HPDE6-E6E7 (cell line): ENCODE measurements around the gene ZFYVE27.

ENCODE experiments used
- DNase-seq: peaks from one replicate; pipeline ENCODE4 v3.0.0; 2011; ENCODE audit warnings: missing footprints; ENCODE audit errors: extremely low spot score

Gene ZFYVE27

DNA sequence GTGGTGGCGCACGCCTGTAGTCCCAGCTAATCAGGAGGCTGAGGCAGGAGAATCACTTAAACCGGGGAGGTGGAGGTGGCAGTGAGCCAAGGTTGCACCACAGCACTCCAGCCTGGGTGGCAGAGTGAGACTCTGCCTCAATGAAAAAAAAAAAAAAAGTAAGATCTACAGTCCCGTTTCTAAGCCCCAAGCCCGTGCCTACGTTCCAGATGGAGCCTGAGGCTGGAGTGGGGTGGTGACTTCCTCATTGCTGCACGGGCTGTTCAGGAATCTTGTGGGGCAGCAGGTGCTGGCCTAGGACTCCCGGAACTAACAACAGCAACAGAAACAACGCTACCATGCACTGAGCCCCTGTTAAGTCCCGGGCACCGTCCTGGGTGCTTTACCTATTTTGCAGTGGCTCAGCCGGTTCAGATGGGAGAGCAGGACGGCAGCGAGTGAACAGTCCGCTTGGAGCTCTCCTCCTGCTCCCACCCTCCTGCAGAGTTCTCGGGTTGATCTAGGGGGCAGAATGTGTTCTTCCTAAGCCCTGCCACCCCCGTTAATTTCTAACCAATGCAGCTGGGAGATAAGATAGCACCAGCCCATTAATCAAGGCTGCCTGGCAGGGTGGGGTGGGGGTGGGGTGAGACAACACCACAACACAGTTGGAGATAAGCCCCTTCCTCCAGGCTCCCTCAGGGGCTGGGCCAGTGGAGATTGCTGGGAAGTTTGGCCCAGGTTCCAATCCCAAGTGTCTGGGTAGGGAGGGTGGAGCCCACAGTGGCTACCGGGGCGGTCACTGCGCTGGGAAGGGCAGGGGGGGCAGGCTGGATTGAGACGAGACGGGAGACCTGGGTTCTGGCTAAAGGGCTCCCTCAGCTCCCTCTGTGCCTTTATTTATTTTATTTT lies 51.9 kb downstream of the ZFYVE27 start:
- DNase-seq: no peak

DNA sequence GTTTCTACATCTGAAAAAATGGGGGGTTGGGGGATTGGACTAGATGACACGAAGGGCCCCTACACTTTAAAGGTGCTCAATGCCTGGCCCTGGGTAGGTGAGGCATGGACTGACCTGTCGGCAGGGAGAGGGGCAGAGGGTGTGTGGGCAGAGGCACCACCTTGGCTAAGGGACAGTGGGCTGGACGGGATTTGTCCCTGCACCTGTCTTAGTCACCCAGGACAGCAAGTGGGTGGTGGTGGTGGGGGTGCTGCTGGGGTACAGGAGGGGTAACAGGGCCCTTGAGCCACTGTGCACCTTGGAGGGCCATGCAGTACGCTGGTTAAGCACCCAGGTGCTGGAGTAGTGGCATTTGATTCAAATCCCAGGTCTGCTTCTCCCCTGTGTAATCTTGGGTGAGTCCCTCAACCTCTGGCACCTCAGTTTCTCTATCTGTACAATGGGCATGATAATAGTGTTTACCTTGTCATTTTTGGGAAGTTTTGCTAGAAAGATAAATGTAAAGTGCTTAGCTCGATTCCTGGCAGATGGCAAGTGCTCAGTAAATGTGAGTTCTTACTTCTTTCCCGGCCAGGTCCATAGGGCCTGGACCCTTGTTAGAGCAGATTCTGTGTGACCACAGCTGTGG lies 53.0 kb downstream of the ZFYVE27 start:
- no peak for DNase-seq

DNA sequence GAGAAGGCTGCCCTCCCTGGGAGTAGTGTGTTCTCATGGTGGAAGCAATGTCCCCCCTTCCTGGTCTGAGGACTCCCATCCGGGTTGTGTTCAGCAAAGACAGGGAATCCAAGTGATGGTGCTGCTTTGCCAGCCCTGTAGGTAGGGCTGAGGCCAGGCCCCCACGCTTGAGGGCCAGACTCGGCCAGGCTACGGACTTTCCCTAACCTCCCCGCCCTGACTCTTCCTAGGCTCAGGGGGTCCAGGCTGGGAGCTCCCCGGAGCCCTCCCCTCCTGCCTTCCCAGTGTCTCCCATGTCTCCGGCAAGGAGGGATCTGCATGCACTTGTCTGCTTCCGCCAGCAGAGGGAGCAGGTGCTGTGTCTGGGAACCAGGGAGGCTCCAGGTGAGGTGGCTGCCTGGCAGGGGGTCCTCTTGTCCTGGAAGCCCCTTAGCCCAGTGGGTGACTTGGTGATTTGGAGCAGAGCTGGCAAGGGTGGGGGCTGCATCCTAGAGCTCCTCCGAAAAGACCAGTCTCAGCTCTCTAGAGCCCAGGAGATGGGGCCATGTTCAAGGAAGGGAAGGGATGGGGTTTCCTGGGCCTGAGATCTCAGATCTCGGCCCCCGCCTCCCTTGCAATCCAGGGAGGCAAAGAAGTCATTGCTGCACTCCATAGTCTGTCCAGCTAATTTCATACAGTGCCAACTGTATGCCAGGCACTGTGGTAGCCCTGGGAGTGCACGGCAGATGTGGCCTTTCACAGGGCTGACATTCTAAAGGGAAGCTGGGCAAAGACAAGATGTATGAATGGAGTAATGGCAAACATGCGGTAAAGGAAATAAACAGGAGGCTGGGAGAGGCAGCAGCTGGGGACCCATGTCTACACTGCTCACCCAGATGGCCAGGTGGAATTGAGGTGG lies 55.1 kb downstream of the ZFYVE27 start:
- peak; percentile 66 for DNase-seq

DNA sequence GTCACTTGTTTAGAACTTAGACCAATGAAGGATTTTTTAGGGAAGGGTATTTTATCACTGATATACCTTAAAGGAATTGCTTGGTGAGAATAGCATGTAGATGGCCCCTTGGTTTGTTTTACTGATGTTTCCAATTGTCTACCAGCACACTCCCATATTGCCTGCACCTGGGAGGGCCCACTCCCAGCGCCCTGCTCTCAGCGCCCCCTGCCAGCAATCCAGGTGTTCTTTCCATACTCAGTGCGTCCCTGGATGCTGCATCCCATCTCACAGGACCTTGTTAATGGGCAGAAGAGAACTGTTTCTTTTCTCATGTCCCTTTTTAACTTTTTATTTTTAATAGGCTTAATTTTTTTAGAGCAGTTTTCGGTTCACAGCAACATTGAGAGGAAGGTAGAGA lies 59.0 kb downstream of the ZFYVE27 start:
- DNase-seq: no peak

DNA sequence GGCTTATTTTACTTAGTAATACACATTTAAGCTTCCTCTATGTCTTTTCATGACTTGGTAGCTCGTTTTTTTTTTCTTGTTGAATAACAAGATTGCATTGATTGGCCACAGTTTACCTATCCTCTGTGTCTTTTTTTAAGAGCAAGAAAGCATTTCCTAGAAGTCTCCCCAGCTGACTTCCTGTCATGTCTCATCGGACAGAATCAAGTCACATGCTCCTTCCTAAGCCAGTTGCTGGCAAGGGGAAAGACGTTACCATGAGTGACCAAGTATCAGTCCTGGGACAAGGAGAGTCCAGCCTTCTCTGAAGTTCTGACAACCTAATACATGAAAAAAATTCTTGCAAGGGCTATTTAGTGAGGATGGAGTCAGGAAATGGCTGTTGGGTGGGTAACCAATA lies 59.7 kb downstream of the ZFYVE27 start:
- no peak for DNase-seq

DNA sequence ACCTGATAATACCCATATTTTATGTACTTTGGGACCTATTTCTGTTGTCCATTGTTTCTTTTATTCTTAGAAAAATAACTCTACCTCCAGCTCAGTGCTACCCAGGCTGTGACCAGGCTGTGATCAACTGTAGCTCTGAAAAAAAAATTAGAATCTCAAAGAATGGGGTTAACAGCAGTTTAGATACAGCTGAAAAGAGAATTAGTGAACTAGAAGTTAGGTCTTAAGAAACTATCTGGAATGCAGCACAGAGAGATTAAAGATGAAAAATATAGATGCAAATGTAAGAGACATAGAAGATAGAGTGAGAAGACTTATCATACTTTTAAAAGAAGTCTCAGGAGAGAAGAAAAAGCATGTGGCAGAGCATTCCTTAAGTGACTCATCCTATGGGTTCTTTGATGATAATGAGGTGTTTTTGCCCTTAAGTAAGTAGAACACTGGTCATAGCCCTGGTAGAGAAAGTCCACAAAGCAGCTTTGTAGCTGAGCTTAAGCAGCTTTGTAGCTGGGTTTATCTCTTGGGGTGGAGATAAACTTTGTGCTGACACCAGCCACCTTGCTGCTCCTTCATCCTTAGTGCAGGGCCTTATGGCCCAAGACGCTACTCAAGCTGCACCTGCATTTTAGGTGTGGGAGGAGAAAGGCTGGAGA lies 62.2 kb downstream of the ZFYVE27 start:
- no peak for DNase-seq

DNA sequence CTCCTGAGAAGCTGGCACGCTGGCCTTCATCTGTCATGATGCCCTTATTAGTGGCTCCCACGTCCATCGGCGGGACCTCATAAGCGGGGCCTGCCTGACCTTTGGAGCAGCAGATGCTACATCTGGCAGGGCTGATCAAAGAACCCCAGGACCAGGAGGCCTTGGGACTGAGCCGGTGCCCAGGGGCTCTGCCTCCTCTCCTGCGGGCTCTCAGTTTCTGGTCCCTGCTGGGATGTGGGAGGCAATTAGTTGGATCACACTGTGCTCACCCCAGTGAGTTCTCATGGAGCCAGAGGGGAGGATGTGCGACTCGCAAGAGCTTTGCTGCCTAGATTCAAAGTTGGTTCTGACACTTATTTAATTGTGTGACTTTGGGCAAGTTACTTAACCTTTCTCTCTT lies 63.5 kb downstream of the ZFYVE27 start:
- no peak for DNase-seq

DNA sequence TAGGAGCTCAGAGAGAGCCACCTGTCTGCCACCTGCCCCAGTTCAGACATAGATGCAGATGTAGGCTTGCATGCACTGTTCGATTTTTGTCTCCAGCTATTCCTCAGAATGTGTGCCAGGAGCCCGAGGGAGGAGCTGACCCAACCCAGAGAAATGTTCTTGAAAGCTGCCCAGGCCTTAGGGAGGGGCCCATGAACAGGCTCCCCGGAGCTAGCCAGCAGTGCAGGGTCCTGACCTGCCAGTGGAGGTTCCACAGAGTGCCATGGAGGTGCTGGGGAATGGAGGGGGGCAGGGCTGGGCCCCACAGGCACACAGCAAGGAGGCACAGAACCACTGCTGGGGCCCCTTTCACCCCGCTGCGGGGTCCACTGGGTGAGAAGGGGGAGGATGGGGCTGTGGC lies 64.5 kb downstream of the ZFYVE27 start:
- DNase-seq: no peak

DNA sequence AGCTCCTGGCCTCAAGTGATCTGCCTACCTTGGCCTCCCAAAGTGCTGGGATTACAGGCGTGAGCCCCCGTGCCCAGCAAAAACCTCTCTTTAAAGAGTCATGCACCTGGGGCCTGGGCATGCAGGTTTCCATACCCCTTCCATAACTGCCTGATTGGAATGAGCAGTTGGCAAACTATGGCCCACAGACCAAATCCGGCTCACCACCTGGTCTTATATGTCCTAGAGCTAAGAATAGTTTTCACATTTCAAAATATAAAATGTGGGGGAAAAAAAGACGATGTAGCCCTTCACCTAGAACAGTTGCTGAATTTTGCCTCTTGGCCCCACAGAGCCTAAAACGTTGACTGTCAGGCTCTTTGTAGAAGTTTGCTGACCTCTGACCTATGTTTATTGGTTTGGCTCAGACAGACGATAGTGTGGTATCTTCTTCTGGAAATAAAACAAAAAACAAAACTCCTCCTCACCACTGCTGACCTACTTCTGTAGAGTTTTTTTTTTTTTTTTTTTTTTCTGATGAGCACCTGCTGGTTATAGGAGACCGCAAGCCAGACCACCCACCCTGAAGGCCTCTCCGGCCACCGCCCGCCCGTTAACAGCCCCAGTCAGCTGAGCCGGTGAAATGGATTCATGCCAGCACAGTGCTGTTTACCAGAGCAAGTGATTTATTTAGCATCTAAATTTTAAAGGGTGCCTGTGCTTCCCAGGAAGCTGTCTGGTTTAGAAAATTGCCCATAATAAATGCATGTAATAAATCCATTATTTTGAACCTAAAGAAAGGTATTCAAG lies 68.4 kb downstream of the ZFYVE27 start:
- DNase-seq: no peak

DNA sequence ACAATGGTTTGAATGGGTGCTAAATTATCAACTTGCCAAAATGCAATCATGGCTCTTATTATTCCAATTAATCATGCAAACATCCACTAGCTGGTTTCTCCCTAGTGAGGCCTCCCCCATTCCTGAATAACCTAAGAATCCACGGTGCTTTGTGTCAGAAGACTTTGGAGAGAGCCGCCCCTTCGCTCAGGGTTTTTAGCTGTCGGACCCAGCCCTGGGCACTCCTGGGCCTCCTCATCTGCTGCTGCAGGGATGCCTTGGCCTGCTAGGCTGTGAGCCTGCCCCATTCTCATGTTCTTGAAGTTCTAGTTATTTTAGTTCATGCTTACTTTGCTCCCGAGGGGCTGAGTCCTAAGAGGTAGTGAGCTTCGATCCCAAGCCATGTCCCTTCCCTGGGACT lies 69.0 kb downstream of the ZFYVE27 start:
- no peak for DNase-seq

DNA sequence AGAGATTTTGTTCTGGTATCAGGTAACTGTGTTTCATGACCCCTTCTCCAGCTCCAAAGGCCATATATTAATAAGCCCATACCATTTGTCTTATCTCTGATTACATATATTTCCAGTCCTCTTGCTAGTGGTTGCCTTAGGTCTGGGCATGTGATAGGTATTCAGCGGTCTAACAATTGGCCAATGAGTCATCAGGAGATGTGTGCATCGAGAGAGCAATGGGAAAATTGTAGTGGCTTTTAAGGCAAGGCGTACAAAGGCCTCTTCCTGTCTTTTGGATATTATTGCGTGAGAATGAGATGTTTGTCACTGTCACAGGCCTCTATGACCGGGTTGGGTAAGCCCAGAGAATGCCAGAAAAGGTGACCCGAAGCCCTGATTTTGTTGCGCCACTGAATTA lies 73.5 kb downstream of the ZFYVE27 start:
- peak; percentile 50 for DNase-seq
